ENCODE results near the gene DGAT2. TPM values are rescaled to one million over a fixed set of nuclear protein-coding genes. Genes with fewer than 3 reads are reported as not detected.

Gene DGAT2
- total RNA-seq, 1 donor from 2014 or later, result 2.6 TPM

DNA sequence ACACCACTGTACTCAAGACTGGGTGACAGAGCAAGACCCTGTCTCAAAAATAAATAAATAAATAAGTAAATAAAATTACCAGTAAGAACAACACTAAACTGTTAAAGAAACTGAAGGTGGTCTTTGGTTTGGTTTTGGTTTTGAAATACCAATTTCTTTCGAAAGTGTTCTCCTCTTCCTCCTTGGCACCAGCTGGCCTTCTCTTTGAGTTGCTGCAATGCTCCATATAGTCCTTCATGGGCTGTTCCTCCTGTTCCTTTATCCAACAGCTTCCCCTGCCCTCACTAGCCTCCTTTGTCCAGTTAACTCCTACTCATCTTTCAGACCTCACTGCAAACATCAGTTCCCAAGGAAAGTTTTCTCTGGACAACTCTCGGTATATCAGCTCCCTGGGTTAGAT lies 41.4 kb downstream of the DGAT2 start:
- TF ChIP-seq, protein P1, sequence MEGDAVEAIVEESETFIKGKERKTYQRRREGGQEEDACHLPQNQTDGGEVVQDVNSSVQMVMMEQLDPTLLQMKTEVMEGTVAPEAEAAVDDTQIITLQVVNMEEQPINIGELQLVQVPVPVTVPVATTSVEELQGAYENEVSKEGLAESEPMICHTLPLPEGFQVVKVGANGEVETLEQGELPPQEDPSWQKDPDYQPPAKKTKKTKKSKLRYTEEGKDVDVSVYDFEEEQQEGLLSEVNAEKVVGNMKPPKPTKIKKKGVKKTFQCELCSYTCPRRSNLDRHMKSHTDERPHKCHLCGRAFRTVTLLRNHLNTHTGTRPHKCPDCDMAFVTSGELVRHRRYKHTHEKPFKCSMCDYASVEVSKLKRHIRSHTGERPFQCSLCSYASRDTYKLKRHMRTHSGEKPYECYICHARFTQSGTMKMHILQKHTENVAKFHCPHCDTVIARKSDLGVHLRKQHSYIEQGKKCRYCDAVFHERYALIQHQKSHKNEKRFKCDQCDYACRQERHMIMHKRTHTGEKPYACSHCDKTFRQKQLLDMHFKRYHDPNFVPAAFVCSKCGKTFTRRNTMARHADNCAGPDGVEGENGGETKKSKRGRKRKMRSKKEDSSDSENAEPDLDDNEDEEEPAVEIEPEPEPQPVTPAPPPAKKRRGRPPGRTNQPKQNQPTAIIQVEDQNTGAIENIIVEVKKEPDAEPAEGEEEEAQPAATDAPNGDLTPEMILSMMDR (IDR thresholded peaks at IDR 0.05; ENCODE audit: insufficient read depth, low read length, severe bottlenecking), result no peak
- DNase-seq (ENCODE audit: low read depth) (no peak), FAIRE-seq (no peak)
- Histone ChIP-seq H3K4me3 (ENCODE audit: low read depth, low read length) (no peak overlapping the region), H3K27me3 (ENCODE audit: control insufficient read depth, insufficient read depth, low read length) (no peaks in the 10 kb centered on the region), H3K36me3 (ENCODE audit: control insufficient read depth, insufficient read depth, low read length) (no peaks in the 10 kb centered on the region)

DNA sequence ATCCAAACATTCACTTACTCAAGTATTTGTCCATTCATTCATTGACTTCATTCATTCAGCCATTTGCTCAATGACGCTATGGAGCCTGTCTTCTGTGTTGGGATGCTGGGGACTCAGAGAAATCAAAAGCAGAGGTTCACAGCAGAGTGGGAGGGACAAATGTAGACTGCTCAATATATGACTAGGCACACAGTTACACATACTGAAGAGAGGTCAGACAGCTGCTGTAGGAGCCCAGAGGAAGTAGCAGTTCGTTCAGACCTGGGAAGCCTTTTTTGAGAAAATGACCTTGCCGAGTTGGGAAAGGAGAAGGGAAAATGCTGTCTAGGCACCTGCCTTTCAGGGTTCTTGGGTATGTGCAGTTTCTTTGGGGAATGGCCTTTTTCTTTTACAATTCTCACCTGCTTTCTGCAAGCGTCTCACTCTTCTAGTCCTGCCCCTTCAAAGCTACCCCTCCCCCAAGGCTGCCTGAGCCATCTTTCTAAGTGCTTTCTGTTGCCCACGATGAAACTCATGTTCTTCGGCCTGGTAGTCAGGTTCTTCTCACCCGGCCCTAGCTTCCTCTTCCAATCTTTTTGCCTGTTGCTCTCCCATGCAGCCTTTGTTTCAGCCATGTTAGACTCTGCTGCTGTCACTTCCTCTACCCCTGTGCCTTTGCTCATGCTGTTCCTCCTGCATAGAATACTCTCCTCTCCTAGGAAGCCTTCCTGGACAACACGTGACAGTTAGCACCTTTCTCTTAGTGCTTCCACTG lies 42.2 kb downstream of the DGAT2 start:
- H3K27me3 ChIP-seq (ENCODE audit: control insufficient read depth, insufficient read depth, low read length), result no peaks in the 10 kb centered on the region
- H3K4me3 ChIP-seq (ENCODE audit: low read depth, low read length), result no peak overlapping the region
- no peak for DNase-seq (ENCODE audit: low read depth)
- TF ChIP-seq, protein P1 (IDR thresholded peaks at IDR 0.05; ENCODE audit: insufficient read depth, low read length, severe bottlenecking), result no peak
- H3K36me3 ChIP-seq (ENCODE audit: control insufficient read depth, insufficient read depth, low read length), result no peaks in the 10 kb centered on the region
- FAIRE-seq, result no peak

DNA sequence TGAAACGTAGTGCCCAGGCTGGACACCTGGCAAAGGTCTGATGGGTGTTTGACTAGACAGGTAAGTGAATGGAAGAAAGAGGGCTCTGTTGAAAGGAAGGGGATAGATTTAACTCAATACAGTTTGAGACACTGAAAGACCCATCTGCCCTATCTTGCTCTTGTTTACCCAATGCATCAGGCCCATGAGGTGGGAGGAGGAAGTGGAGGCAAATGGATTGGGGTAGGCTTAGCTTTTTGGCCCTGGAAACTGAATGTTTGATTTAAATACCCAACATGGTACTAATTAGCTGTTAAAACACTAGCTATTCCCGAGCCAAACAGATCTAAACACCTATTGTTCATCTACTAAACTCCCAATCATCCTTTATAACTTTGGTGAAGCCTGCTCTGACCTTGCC lies 42.9 kb downstream of the DGAT2 start:
- no peak overlapping the region for H3K4me3 ChIP-seq (ENCODE audit: low read depth, low read length)
- FAIRE-seq (no peak), DNase-seq (ENCODE audit: low read depth) (no peak)
- TF ChIP-seq, protein P1 (IDR thresholded peaks at IDR 0.05; ENCODE audit: insufficient read depth, low read length, severe bottlenecking), result no peak
- H3K36me3 ChIP-seq (ENCODE audit: control insufficient read depth, insufficient read depth, low read length), result no peaks in the 10 kb centered on the region
- no peaks in the 10 kb centered on the region for H3K27me3 ChIP-seq (ENCODE audit: control insufficient read depth, insufficient read depth, low read length)

DNA sequence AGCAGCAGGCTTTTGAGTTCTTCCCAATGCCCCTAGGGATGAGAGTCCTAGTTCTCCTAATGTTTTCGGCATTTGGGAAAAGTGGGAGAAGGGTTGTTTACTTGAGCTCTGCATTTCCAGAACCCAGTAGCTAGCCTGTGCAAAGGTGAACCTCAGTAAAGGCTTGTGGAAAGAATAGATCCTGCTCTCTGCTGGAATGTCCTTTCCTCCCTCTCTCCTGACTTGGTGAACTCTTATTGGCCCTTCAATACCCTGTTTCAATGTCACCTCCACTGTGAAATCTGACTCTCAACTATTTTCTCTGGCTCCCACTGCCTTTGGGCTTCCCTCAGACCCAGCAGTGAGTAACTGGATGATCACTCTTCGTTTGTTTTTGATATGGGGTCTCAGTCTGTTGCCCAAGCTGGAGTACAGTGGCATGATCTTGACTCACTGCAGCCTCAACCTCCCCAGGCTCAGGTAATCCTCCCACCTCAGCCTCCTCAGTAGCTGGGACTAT lies 44.0 kb downstream of the DGAT2 start:
- H3K36me3 ChIP-seq (ENCODE audit: control insufficient read depth, insufficient read depth, low read length), result no peaks in the 10 kb centered on the region
- no peaks in the 10 kb centered on the region for H3K27me3 ChIP-seq (ENCODE audit: control insufficient read depth, insufficient read depth, low read length)
- H3K4me3 ChIP-seq (ENCODE audit: low read depth, low read length), result no peak overlapping the region
- TF ChIP-seq, protein P1 (IDR thresholded peaks at IDR 0.05; ENCODE audit: insufficient read depth, low read length, severe bottlenecking), result no peak
- FAIRE-seq (no peak), DNase-seq (ENCODE audit: low read depth) (no peak)

DNA sequence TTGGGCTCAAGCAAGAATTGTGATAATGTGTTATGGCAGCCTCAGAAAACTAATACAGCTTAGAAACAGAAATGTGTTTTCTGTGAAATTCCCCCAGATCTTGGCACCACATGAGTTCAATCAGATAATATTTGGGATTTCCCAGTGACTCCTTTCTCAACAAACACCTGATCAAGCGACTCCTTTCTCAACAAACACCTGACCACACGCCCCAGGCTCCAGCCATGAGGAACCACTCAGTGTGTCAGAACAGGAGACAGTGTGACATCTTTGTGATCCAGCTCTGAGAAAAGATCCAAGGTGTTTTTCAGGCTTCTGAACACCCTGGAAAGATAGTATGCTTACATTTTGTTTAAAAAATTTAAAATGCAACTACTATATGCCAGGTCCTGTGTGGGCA lies 44.5 kb downstream of the DGAT2 start:
- FAIRE-seq (no peak), DNase-seq (ENCODE audit: low read depth) (no peak)

More for the DNA sequence above, 44.5 kb downstream of the DGAT2 start:
- Histone ChIP-seq H3K4me3 (ENCODE audit: low read depth, low read length) (no peak overlapping the region), H3K36me3 (ENCODE audit: control insufficient read depth, insufficient read depth, low read length) (no peaks in the 10 kb centered on the region), H3K27me3 (ENCODE audit: control insufficient read depth, insufficient read depth, low read length) (no peaks in the 10 kb centered on the region)
- TF ChIP-seq, protein P1 (IDR thresholded peaks at IDR 0.05; ENCODE audit: insufficient read depth, low read length, severe bottlenecking), result no peak
